HG02885 (cell line): ENCODE measurements around the gene MAPKBP1.
"Not testable (repeated sequence)": the region's sequence is repeated elsewhere in the genome, so short reads cannot be mapped to it uniquely, and the experiment has no call there.

Source experiments
- ATAC-seq: cut with Tn5 transposase; IDR thresholded peaks from one replicate; pipeline ENCODE4 v1.9.1; 2021; ENCODE audit warnings: mild to moderate bottlenecking; ENCODE audit not compliant: unreplicated experiment, poor library complexity

The MAPKBP1 gene

DNA sequence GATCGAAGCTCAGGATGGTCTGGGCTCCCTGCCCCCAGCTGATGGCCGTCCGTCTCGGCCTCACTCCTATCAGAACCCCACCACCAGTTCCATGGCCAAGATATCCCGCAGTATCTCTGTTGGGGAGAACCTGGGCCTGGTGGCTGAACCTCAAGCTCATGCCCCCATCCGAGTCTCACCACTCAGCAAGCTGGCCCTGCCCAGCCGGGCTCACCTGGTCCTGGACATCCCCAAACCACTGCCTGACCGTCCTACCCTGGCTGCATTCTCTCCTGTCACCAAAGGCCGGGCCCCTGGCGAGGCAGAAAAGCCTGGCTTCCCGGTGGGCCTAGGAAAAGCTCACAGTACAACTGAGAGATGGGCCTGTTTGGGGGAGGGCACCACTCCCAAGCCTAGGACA, 49.2 kb downstream of the MAPKBP1 start:
- ATAC-seq: no peak

DNA sequence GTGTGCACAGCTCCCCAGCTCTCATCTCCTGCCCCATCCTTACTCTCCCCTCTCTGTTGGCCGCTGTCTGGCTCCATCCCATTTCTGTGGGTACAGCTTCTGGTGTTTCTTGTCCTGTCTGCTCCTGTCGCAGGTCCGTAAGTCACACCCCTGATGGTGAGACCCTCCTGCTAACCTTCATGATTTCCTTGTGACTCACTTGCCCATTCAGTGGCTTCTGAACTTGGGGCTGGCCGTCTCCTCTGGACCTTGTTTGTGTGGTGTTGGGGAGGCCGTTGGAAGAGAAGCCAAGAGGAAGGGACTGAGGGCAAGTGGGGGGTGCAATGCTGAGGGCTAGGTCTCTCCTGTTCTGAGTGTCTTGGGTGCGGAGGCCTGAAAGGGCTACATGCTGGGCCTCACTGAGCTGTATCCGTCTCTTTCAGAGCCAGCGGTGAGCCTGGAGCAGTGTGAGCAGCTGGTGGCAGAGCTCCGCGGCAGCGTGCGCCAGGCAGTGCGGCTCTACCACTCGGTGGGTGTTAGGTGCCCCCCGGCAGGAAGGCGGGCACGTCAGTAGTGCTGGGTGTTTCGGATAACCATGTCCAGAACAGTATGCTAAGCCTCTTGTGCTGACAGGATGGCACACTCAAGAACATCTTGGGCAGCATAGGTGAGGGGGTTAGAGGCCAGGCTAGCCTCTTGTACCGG, 49.9 kb downstream of the MAPKBP1 start:
- no peak for ATAC-seq

DNA sequence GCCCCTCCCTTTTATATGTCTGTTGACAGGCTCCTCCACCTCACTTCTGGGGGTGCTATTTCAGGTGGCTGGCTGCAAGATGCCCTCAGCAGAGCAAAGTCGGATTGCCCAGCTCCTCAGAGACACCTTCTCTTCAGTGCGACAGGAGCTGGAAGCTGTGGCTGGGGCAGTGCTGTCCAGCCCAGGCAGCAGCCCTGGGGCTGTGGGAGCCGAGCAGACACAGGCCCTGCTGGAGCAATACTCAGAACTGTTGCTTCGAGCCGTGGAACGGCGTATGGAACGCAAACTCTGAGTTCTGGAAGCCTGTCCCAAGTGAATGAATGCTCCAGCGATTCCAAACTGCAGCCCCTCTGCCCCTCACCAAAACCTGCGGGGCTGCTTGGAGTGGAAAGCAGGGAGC, 50.9 kb downstream of the MAPKBP1 start:
- ATAC-seq: no peak

DNA sequence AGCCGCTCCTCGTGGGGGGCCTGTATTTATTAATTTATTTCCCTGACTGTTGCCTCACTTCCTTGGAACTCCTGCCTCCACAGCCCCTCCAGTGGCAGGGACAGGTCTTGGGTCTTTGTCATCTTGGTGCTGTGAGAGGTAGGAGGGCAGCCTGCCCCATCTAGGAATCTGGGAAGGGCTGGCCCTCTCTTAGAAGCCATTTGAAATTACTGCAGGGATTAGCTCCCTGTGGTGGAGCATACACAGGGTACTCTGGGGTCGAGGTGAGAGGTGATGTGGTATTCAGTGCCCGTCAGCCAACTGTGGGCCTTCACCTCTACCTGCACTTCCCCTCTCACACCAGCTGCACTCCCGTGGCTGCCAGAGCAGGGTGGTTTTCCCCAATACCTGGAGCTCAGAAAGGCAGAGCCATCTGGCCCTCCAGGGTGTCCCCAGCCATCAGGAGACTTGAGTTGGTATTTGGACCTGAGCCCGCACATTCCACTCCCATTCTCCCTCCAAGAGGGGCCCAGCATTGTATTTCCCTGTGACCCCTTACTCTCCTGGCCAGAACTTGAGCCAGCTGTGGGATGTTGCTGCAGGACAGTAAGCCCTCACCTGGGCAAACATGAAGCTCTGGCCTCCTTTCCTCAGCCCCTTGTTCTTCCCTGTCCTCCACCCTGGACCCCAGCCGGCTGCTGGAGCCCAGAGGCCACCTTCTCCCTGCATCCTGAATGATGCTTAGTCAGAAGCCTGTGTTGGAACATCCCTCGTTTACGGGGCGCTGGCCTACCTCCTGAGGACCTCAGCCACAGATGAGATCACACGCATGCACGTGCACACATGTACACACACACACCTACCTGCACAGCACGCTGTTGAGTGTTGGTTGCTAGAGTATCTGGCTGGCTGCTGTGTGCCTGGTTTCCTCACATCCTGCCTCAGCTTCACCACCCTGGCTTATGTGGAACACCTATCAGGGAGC, 51.6 kb downstream of the MAPKBP1 start:
- no peak for ATAC-seq

DNA sequence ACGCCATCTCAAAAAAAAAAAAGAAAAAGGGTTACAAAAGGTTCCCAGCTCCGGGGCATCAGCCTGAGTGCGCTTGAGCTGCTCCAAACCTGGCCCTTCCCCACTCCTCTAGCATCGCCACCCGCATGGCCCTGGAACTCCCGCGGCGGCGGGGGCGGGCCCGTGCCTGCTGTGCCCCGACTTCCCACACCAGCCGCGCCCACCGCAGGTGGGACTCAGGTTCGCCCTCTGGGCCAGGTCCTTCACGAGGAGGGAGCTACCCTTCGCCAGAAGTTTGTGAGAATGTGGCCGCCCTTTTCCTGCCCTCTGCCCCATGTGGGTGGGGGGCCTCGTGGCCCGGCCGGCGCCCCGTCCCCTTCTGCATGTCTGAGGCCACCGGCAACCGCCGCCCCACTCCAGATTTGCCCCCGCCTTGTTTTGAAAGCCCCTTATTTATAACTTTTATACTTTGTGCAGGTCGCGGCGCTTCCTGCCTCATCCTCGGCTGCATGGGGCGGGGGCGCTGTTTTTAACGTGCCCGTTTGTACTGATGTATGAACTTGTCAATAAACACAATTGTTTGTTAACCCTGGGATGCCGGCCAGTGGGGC, 53.1 kb downstream of the MAPKBP1 start:
- ATAC-seq: no peak

DNA sequence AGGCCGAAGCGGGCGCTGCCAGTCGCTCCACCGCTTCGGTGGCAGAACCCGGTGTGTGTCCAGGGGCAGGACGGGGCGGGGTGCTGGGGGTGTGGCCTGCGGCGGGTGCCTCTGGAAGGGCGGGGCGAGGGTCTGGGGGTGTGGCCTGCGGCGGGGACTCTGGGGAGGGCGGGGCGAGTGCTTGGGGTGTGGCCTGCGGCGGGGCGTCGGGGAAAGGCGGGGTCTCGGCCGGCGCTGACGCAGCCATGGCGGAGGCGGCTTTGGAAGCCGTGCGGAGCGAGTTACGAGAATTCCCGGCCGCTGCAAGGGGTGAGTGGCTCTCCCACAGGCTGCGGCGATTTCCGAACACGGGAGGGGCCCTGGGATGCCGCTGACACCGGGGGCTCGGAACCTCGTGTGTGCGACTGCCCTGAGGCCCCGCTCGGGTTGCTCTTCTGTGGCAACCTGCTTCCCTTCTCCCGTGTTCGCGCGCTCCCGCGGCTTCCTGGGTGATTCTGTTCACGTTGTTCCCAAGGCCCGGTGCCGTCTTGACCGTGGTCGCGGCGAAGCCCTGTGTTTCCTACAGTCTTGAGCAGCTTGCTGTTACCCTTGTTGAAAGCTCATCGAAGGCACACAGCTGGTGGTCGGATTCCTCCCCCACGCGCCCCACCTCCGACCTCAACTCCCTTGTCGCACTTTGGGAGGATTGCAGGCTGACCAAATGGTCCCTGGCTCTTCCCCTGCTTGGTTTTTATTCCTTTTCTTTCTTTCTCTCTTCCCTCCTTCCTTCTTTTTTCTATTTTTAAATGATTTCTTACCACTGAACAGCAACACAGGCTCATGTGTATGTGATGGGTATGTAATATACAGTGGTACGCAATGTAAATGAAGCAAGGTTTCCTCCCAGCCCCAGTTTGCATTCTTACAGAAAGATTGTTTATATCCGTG, 53.9 kb downstream of the MAPKBP1 start, which contains the start of gene JMJD7:
JMJD7 (plus strand) TSS at position 213 of the 927 bp plus-strand sequence; CDS start at position 246, 33 bp downstream.
- ATAC-seq: peak; percentile 88

DNA sequence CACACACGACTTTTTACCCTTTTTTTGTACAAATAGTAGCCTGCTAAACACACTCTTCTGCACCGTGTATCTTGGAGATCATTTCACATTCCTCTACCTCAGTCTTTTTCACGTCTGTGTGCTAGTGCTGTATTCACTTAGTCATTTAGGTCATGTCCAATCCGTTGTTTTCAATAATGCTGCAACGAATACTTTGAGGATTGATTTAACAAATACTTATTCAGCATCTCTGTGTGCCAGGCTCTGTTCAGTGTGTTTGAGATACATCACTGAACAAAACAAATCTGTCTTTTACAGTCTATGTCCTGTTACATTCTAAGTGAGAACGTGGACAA, 54.5 kb downstream of the MAPKBP1 start:
- no peak for ATAC-seq

DNA sequence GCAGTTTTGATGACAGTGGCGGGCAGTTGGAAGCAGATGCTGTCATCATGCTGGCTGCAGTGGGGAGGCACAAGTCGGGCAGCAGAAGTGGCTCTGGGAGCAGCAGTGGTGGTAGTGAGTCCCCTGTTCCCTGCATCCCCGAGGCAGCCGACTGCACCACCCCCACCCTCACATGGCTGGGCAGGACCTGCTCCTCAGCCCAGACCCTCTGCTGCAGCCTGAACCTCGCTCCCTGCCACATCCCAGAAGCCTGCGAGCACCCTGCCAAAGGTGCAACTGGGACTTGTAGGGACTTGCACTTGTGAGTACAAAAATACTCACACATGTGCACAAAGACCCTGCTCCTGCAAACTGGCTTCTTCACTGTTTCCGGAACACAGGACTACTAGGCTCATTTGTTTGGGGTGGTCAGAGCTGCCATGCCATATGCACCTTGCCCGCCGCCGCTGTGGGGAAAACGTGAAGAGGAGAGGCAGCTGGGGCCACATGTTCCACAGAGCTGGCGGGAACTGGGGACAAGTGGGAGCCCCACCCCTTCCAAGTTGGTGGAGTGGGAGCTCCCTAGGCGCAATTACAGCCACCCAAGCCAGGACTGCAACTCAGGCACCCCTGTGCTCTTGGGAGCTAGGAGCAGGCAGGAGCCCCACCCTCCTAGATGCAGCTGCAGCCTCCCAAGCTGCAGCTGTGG, 55.8 kb downstream of the MAPKBP1 start:
- no peak for ATAC-seq

DNA sequence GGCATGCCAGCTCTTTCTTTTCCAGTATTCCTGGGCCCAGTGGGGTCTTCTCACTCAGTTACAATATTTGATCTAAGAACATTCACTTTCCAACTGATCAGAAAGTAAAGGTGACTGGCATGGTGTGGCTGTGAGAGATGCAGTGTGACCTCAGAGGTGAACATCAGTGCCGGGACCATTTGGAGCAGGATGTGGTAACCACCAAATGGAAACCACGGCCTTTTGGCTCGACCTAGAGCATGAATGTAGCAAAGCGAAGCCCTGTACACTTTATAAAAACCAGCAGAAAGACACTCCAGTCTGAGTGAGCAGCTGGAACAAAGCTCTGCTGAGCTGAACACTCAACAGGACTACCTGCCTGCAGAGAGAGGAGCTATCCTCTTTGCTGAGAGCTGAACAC, 57.0 kb downstream of the MAPKBP1 start:
- not testable (repeated sequence) for ATAC-seq

DNA sequence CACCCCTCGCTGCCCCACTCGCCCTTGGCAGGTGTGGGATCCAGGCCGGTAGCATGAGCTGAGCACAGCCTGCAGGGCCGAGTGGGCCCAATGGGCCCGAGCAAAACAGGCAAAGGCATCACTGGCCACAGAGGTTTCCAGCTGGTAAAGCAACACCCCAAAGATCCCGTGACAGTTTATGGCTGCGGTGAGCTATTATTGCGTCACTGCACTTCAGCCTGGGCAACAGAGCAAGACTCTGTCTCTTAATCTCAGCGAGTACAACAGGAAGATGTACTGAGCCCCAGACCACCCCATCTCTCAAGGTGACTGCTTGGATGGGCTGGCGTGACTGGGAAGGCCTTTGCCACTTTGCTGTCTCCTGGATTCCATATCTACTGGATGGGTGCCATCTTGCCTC, 57.9 kb downstream of the MAPKBP1 start:
- no peak for ATAC-seq

DNA sequence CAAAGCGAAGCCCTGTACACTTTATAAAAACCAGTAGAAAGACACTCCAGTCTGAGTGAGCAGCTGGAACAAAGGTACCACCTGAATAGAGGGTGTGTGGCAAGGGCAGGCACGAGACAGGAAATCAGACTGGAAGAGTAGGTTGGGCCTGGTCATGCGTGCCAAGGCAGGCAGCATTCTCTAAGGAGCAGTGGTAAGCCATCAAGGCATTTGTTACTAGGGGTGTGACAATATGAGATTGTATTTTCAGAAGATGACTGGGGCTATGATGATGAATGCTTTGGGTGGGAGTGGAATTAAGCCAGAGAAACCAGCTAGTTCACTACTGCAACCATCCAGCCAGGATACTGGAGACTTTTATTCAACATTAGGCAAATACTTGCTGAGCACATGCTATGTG, 58.6 kb downstream of the MAPKBP1 start:
- no peak for ATAC-seq

DNA sequence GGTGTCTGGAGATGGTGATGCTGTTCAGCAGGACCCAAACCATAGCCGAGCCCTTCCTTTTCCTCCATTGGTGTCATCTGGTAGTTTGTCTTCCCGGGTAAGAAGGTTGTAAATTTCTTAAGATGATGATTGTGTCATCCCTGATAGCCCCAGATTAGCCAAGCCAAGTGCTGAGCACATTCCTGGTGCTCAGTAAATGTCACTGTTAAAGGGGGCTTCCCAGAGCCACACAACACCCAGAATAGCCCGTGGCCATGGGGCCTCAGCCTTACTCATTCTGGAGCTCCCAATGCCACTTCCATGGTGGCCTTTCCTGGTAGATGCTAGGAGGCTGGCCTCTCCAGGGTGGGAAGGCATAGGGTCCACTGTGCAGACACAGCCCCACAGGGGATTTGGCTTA, 59.8 kb downstream of the MAPKBP1 start:
- ATAC-seq: no peak

DNA sequence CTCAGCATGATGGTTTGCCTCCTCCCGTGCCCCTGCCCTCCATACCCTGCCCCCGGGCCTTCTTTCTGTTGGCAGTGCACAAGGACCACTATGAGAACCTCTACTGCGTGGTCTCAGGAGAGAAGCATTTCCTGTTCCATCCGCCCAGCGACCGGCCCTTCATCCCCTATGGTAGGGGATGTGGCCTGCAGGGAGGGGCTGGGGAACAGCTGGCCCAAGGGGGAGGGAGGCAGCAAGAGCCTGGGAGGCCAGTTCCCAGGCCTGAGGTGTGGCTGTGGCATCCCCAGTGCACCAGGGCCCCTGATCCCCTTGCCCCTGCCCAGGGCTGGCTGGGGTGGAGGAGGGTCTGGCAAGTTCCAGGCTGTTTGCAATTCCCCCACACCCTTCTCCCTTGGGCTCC, 61.8 kb downstream of the MAPKBP1 start:
- ATAC-seq: no peak

DNA sequence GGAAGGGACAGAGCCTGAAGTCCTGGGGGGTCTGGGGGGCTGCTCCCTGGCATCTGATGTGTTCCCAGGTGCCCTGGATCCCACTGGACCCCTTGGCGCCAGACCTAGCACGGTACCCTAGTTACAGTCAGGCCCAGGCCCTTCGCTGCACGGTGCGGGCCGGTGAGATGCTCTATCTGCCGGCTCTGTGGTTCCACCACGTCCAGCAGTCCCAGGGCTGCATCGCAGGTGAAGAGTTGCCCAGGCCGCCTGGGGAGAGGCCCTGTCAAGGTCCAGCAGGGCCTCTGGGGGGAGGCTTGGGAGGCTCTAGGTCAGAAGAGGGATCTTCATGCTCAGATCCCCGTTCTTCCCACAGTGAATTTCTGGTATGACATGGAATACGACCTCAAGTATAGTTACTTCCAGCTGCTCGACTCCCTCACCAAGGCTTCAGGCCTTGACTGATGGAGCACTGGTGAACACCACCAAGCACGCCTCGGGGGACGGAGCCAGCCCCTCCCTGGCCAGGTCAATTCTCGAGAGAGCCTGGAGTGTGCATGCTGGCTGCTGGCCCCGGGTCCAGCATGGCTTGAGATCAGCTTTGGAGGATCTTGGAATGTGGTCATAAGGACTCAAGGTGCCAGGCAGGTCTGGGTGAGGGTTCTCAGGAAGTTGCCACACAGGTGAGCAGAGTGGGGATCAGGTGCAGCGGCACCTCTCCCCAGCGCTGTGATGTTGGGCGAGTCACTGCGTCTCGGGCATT, 62.6 kb downstream of the MAPKBP1 start:
- no peak for ATAC-seq

DNA sequence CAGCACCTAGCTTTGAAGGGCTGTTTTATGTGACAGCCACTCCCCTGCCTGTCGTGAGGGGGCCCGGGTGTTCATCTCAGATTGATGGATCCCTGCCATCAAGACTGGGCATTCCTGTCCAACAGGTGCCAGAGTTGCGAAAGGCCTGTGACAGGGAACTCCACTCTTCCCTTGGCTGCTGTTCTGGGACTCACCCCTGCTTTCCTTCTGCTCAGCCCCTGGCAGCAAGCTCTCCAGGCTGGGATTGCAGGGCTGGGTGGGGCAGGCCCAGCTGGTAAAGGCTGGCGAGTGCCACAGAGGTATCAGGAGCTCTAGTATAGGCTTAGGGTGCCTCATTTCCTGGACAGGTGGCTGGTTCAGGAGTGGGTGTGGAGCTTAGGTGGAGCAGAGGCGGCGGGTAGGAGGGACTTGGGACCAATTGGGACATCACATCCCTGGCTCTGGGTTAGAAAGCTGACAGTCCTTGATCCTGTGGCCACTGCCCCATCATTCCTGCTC, 64.2 kb downstream of the MAPKBP1 start, which contains the start of gene PLA2G4B:
PLA2G4B (plus strand) TSS at position 448 of the 498 bp plus-strand sequence. CDS start 67 bp downstream, outside the sequence.
- ATAC-seq: no peak

DNA sequence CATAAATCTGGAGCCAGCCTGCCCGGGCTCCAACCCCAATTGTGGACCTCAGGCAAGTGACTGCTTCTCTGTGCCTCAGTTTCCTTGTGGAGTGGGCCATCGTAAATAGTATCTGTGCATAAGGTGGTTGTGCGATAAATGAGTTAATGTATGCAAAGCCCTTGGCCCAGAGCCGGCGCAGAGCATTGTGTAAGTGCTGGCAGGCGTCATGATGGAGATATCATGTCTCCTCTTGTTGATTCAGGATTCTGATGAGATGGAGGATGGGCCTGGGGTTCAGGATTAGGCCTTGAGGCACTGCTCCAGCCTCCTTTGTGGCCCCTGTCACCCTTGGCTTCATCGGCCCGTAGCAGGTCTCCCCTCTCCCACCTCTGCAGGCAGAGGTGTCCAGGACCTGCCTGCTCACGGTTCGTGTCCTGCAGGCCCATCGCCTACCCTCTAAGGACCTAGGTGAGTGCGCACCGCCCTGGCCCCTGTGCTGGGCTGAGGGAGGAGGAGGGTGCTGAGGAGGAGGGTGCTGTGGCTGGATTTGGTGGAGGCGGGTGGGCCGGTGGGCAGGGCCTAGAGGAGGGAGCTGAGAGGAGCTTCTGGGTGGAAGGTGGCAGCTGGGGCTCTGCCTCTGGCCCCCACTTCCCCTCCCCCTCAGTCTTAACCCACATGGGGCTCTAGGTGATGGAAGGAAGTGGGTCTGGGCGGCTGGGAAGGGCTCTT, 65.7 kb downstream of the MAPKBP1 start:
- ATAC-seq: no peak

DNA sequence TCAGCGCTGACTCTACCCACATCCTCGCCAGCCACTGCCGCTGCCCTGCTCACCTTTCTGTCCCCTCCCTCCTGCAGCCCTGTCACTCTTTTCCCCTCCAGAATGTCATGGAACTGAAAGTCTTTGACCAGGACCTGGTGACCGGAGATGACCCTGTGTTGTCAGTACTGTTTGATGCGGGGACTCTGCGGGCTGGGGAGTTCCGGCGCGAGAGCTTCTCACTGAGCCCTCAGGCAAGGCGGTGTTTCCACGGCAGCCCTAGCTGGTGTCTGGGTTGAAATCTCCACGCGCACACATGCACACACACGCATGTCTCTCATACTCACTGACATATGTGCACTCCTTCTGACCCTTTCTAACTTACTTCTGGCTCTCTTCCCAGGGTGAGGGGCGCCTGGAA, 66.4 kb downstream of the MAPKBP1 start:
- ATAC-seq: no peak

DNA sequence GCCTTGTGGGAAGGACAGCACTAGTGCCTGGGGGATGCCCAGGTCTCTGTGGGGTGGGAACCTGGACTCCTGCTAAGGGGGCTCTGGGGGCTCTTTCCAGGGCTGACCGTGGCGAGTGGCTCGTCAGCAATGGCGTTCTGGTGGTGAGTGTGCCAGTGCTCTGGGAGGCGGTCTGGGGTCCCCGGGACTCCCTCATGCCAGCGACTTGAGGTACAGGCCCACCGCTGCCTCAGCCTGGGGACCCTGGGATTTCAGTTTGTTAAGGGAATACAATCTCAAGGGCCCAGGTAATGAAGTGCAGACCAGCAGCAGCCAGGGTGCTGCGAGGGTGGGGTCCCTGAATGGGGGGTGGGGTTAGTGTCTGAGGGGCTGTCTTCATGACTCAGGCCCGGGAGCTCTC, 66.8 kb downstream of the MAPKBP1 start:
- ATAC-seq: no peak
